Spleen (tissue), 7 donors: Measurements from ENCODE around the gene IER5.

ENCODE experiments used
- POLR2A ChIP-seq, 3 donors: fragments of 450-650 bp; IDR thresholded peaks; one replicate each; pipeline ENCODE4 v1.5.1; 2017; ENCODE audit warnings: antibody characterized with exemption in 3 of 3, mild to moderate bottlenecking in 1 of 3
- POLR2AphosphoS5 ChIP-seq, 3 donors: sonication (generic); formaldehyde crosslinking; IDR thresholded peaks; one replicate each; pipeline ENCODE4 v1.5.1; 2017; ENCODE audit warnings: antibody characterized with exemption in 3 of 3
- TF ChIP-seq, protein P1 (sequence below), 11 experiments: fragments of 200-600 bp in 7 of 11; fragments of 450-650 bp in 4 of 11; sonication (generic) in 4 of 11; IDR thresholded peaks in 8 of 11; conservative IDR thresholded peaks in 3 of 11; 1 replicate in 7 of 11; 2 replicates in 4 of 11; pipeline versions ENCODE4 v1.4.0 to v1.8.0; 2016 to 2021; ENCODE audit warnings: antibody characterized with exemption in 11 of 11, inconsistent platforms in 4 of 11, mild to moderate bottlenecking in 1 of 11
- donor health status: DM: no; HTN: no; CAD: no; lungs with moderate emphysema.
- donor health status: DM: no; HTN: no; CAD: no.
- donor health status: DM: no; HTN: no; CAD: no.

DNA sequence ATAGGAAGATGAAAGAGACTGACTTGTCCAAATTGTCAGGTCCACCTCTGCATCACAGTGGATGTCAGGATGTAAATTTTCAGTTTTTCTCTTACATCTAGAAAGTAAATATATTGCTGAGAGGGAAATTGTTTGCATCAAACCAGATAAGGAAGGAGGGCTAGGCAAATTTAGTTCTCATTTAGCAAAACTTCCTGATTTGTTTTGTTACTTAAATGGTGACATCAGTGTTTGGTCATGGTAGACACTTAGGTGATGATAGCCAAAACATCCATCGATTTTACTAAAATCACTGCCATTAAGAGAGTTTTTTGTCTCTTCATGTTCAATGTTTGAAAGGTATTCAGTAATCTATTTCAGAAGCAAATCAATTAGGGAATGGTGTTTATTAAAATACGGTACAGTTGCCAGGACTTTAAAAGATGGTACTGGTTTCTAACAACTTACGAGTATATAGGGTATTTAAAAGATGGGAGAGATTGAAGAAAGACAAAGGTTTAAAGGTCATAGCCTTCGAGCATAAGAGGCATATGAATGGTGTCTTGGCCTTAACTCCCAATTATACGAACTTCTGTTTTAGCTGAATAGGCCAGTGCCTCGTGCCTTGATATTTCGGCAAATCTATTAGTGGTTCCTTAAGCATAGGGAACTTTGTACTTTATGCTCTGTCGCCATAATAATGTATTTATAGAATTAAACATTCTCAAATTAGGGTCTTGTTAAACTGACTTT is 3.0 kb downstream of the IER5 start:
- TF ChIP-seq, protein P1, sequence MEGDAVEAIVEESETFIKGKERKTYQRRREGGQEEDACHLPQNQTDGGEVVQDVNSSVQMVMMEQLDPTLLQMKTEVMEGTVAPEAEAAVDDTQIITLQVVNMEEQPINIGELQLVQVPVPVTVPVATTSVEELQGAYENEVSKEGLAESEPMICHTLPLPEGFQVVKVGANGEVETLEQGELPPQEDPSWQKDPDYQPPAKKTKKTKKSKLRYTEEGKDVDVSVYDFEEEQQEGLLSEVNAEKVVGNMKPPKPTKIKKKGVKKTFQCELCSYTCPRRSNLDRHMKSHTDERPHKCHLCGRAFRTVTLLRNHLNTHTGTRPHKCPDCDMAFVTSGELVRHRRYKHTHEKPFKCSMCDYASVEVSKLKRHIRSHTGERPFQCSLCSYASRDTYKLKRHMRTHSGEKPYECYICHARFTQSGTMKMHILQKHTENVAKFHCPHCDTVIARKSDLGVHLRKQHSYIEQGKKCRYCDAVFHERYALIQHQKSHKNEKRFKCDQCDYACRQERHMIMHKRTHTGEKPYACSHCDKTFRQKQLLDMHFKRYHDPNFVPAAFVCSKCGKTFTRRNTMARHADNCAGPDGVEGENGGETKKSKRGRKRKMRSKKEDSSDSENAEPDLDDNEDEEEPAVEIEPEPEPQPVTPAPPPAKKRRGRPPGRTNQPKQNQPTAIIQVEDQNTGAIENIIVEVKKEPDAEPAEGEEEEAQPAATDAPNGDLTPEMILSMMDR (IDR thresholded peaks at IDR 0.05 in 8 of 11, conservative IDR thresholded peaks at IDR 0.05 in 3 of 11) = no peak
- TF ChIP-seq POLR2AphosphoS5 (IDR thresholded peaks at IDR 0.05) (no peak), POLR2A (IDR thresholded peaks at IDR 0.05) (no peak)
